Measurements from ENCODE around the gene BCAS3. TPM values are rescaled to one million over a fixed set of nuclear protein-coding genes. Genes with fewer than 3 reads are reported as not detected.

BCAS3 gene
- total RNA-seq, 1 experiment from 2014 or later, result 26.3 TPM

GRCh38 chr17:61421460-61421859 is 743.8 kb downstream of the BCAS3 start:
- H3K4me2 ChIP-seq (ENCODE audit: low read length), result no peak overlapping the region
- H3K27me3 ChIP-seq (ENCODE audit: insufficient read depth, low read length), result no peaks in the 10 kb centered on the region
- CTCF ChIA-PET, result interaction anchor here (1.4 to 2.3 kb wide), 4 partner anchors 10 to 688 kb away, joined by 3 to 9 read pairs (median 4); no protein-coding TSS in a partner anchor
- POLR2A ChIA-PET, result no interaction called here
- no TSS peak for BruUV-seq (replicated peaks)
- no peaks in the 10 kb centered on the region for H3K9me2 ChIP-seq (ENCODE audit: insufficient read depth)
- peaks cover 30 to 32% of the 10 kb centered on the region in 2 experiments for H3K4me1 ChIP-seq (ENCODE audit: control insufficient read depth in 1 of 2, insufficient read depth in 2 of 2, low read length in 2 of 2)
- H3K36me3 ChIP-seq (ENCODE audit: control insufficient read depth in 1 of 2, insufficient read depth in 2 of 2, low read length in 2 of 2), result no peaks in the 10 kb centered on the region
- no peaks in the 10 kb centered on the region for H4K20me1 ChIP-seq (ENCODE audit: insufficient read depth)
- no peak overlapping the region for H3K27ac ChIP-seq (ENCODE audit: low read depth, low read length)
- no peaks in the 10 kb centered on the region for H3K9me3 ChIP-seq (ENCODE audit: control insufficient read depth in 1 of 2, insufficient read depth in 1 of 2, low read depth in 1 of 2, low read length in 2 of 2)
- RAD21 ChIA-PET (ENCODE audit: low non-redundant PET in 1 of 2, low total read pairs in 2 of 2, uncharacterized antibody in 2 of 2, unreplicated experiment in 2 of 2), result no interaction called here
- no peak overlapping the region for H3K4me3 ChIP-seq (replicated peaks in 1 of 2; ENCODE audit: low read depth in 1 of 2, low read length in 2 of 2)
- H3K9ac ChIP-seq (ENCODE audit: low read length), result no peak overlapping the region
- H2AFZ ChIP-seq (ENCODE audit: low read depth, low read length, poor library complexity, severe bottlenecking), result no peak overlapping the region
- no peak for TF ChIP-seq SIN3A (IDR thresholded peaks at IDR 0.05; ENCODE audit: low read depth)
- TF ChIP-seq EZH2phosphoT487 (IDR thresholded peaks at IDR 0.05; ENCODE audit: borderline replicate concordance), result no peak
- no peak for TF ChIP-seq TCF7L2 (IDR thresholded peaks at IDR 0.05; ENCODE audit: borderline replicate concordance, extremely low read depth, insufficient read depth, insufficient read length)
- ATAC-seq, result no peak
- intact Hi-C loops (cut with micrococcal nuclease), result no loop called here
- no peaks in the 10 kb centered on the region for H3K79me2 ChIP-seq (ENCODE audit: insufficient read depth, low read length)
- no peak for DNase-seq (ENCODE audit: low read depth, low spot score)

- BruUV-seq (replicated peaks), result no TSS peak
- Histone ChIP-seq H3K27me3 (ENCODE audit: insufficient read depth, low read length) (no peaks in the 10 kb centered on the region), H3K4me2 (ENCODE audit: low read length) (no peak overlapping the region), H3K36me3 (ENCODE audit: control insufficient read depth in 1 of 2, insufficient read depth in 2 of 2, low read length in 2 of 2) (no peaks in the 10 kb centered on the region), H3K9me3 (ENCODE audit: control insufficient read depth in 1 of 2, insufficient read depth in 1 of 2, low read depth in 1 of 2, low read length in 2 of 2) (no peaks in the 10 kb centered on the region; a peak in 1 of 4 replicates), H3K4me1 (ENCODE audit: control insufficient read depth in 1 of 2, insufficient read depth in 2 of 2, low read length in 2 of 2) (peaks cover 31 to 32% of the 10 kb centered on the region in 2 experiments), H4K20me1 (ENCODE audit: insufficient read depth) (no peaks in the 10 kb centered on the region), H3K79me2 (ENCODE audit: insufficient read depth, low read length) (no peaks in the 10 kb centered on the region), H3K9me2 (ENCODE audit: insufficient read depth) (no peaks in the 10 kb centered on the region), H3K4me3 (replicated peaks in 1 of 2; ENCODE audit: low read depth in 1 of 2, low read length in 2 of 2) (no peak overlapping the region), H2AFZ (ENCODE audit: low read depth, low read length, poor library complexity, severe bottlenecking) (no peak overlapping the region), H3K9ac (ENCODE audit: low read length) (no peak overlapping the region), H3K27ac (ENCODE audit: low read depth, low read length) (no peak overlapping the region)
- TF ChIP-seq CEBPB (IDR thresholded peaks at IDR 0.05; ENCODE audit: low read depth) (no peak), ZNF274 (IDR thresholded peaks at IDR 0.05; ENCODE audit: low read depth, low read length) (no peak), TCF7L2 (IDR thresholded peaks at IDR 0.05; ENCODE audit: borderline replicate concordance, extremely low read depth, insufficient read depth, insufficient read length) (no peak), CTCF (IDR thresholded peaks at IDR 0.05 in 2 of 3, conservative IDR thresholded peaks at IDR 0.05 in 1 of 3; ENCODE audit: borderline replicate concordance in 1 of 3, insufficient read depth in 1 of 3, low read depth in 2 of 3, low read length in 2 of 3) (no peak), CBX3 (IDR thresholded peaks at IDR 0.05; ENCODE audit: low read depth) (no peak), POLR2AphosphoS5 (IDR thresholded peaks at IDR 0.05; ENCODE audit: low read depth, low read length) (no peak)
- CTCF ChIA-PET, result no interaction called here
- intact Hi-C loops (cut with micrococcal nuclease), result no loop called here
- DNase-seq (ENCODE audit: low read depth, low spot score) (no peak), ATAC-seq (no peak)
- RAD21 ChIA-PET (ENCODE audit: low non-redundant PET in 1 of 2, low total read pairs in 2 of 2, uncharacterized antibody in 2 of 2, unreplicated experiment in 2 of 2), result no interaction called here
- POLR2A ChIA-PET, result no interaction called here
These were observed 744.6 kb downstream of the BCAS3 start for GRCh38 chr17:61422116-61422799.

Measured in HCT116 (cell line).